HepG2 (cell line): ENCODE data around the gene RHBDD3. TPM values are rescaled to one million over a fixed set of nuclear protein-coding genes. Genes with fewer than 3 reads are reported as not detected.

Source experiments
- ATF1 ChIP-seq: IDR thresholded peaks from 2 replicates; pipeline ENCODE4 v1.6.1; 2016; ENCODE audit warnings: mild to moderate bottlenecking, control low read depth
- DPF2 ChIP-seq: sonication (generic); formaldehyde crosslinking; IDR thresholded peaks from 2 replicates; pipeline ENCODE4 v1.4.0; 2020; ENCODE audit warnings: mild to moderate bottlenecking, low read depth, missing genetic modification reagents, borderline replicate concordance
- FOSL1 ChIP-seq: sonication (generic); formaldehyde crosslinking; IDR thresholded peaks from 2 replicates; pipeline ENCODE4 v1.9.0; 2021; ENCODE audit warnings: missing genetic modification reagents, borderline replicate concordance
- HDAC6 ChIP-seq: fragments of 200-600 bp; sonication (generic); IDR thresholded peaks from 2 replicates; pipeline ENCODE4 v1.7.0; 2017; ENCODE audit warnings: mild to moderate bottlenecking, antibody characterized with exemption, low read length, low read depth
- HMGXB4 ChIP-seq, 2 experiments: sonication (generic) in 1 of 2; formaldehyde crosslinking in 1 of 2; IDR thresholded peaks; 2 replicates each; pipeline versions ENCODE4 v1.4.0 to v1.6.1; 2018 to 2020; ENCODE audit warnings: missing genetic modification reagents in 2 of 2, borderline replicate concordance in 1 of 2, low read depth in 1 of 2, mild to moderate bottlenecking in 1 of 2, missing biosample characterization in 1 of 2
- MTF1 ChIP-seq: sonication (generic); formaldehyde crosslinking; IDR thresholded peaks from 2 replicates; pipeline ENCODE4 v1.5.0; 2020; ENCODE audit warnings: missing genetic modification reagents
- NCOR1 ChIP-seq: fragments of 200-600 bp; sonication (generic); IDR thresholded peaks from 2 replicates; pipeline ENCODE4 v1.7.0; 2017; ENCODE audit warnings: antibody characterized with exemption, low read length, borderline replicate concordance
- NONO ChIP-seq, 2 experiments: fragments of 450-650 bp in 1 of 2; sonication (generic) in 1 of 2; formaldehyde crosslinking in 1 of 2; IDR thresholded peaks in 1 of 2; conservative IDR thresholded peaks in 1 of 2; 2 replicates each; pipeline versions ENCODE4 v1.6.1 to v1.8.0; 2017 to 2022; ENCODE audit warnings: mild to moderate bottlenecking in 1 of 2, missing genetic modification reagents in 1 of 2, moderate library complexity in 1 of 2
- POGZ ChIP-seq: sonication (generic); formaldehyde crosslinking; IDR thresholded peaks from 2 replicates; pipeline ENCODE4 v1.4.0; 2020; ENCODE audit warnings: mild to moderate bottlenecking, missing genetic modification reagents
- RAD21 ChIP-seq: fragments of 450-650 bp; formaldehyde crosslinking; IDR thresholded peaks from 2 replicates; pipeline ENCODE4 v1.5.0; 2020; ENCODE audit warnings: mild to moderate bottlenecking
- RFX3 ChIP-seq: IDR thresholded peaks from 2 replicates; pipeline ENCODE4 v1.6.1; 2016; ENCODE audit warnings: missing biosample characterization, missing genetic modification reagents
- SP5 ChIP-seq: IDR thresholded peaks from 2 replicates; pipeline ENCODE4 v1.6.1; 2016; ENCODE audit warnings: low read depth, borderline replicate concordance
- ZFP62 ChIP-seq: sonication (generic); formaldehyde crosslinking; IDR thresholded peaks from 2 replicates; pipeline ENCODE4 v1.4.0; 2020; ENCODE audit warnings: missing genetic modification reagents
- ZFP82 ChIP-seq: sonication (generic); formaldehyde crosslinking; IDR thresholded peaks from 2 replicates; pipeline ENCODE4 v1.5.1; 2020; ENCODE audit warnings: mild to moderate bottlenecking, missing genetic modification reagents, borderline replicate concordance
- ZKSCAN5 ChIP-seq: sonication (generic); formaldehyde crosslinking; IDR thresholded peaks from 2 replicates; pipeline ENCODE4 v1.5.1; 2020; ENCODE audit warnings: mild to moderate bottlenecking, missing genetic modification reagents
- ZMYM2 ChIP-seq: sonication (generic); formaldehyde crosslinking; IDR thresholded peaks from 2 replicates; pipeline ENCODE4 v1.8.0; 2022; ENCODE audit warnings: mild to moderate bottlenecking, missing genetic modification reagents
- ZNF121 ChIP-seq: sonication (generic); formaldehyde crosslinking; IDR thresholded peaks from 2 replicates; pipeline ENCODE4 v1.5.0; 2020; ENCODE audit warnings: mild to moderate bottlenecking, missing genetic modification reagents
- ZNF232 ChIP-seq: sonication (generic); formaldehyde crosslinking; IDR thresholded peaks from 2 replicates; pipeline ENCODE4 v1.4.0; 2020; ENCODE audit warnings: missing genetic modification reagents, borderline replicate concordance
- ZNF577 ChIP-seq: sonication (generic); formaldehyde crosslinking; IDR thresholded peaks from 2 replicates; pipeline ENCODE4 v1.4.0; 2020; ENCODE audit warnings: mild to moderate bottlenecking, low read depth, missing genetic modification reagents, borderline replicate concordance
- ZNF619 ChIP-seq: sonication (generic); formaldehyde crosslinking; IDR thresholded peaks from 2 replicates; pipeline ENCODE4 v1.4.0; 2020; ENCODE audit warnings: mild to moderate bottlenecking, missing genetic modification reagents
- ZNF678 ChIP-seq: sonication (generic); formaldehyde crosslinking; IDR thresholded peaks from 2 replicates; pipeline ENCODE4 v1.4.0; 2020; ENCODE audit warnings: mild to moderate bottlenecking, missing genetic modification reagents
- ZNF841 ChIP-seq: sonication (generic); formaldehyde crosslinking; IDR thresholded peaks from 2 replicates; pipeline ENCODE4 v1.8.1; 2023; ENCODE audit warnings: missing genetic modification reagents, borderline replicate concordance
- polyA plus RNA-seq, 8 experiments: library from polyadenylated mRNA; depleted of rRNA in 3 of 8; stranded (reverse) in 7 of 8; unstranded in 1 of 8; fragments of >200 nt; fragmentation: Illumina TruSeq in 4 of 8; extraction: Trizol in 4 of 8; gene quantifications; 2 replicates each; pipeline versions ENCODE4 v1.2.1 to v1.2.3, GENCODE V29; 2011 to 2016; ENCODE audit warnings: low read depth in 4 of 8, missing spikeins in 1 of 8, mixed read lengths in 1 of 8; ENCODE audit not compliant: insufficient read depth in 1 of 8
- total RNA-seq, 5 experiments: library from RNA; depleted of rRNA; stranded (reverse); fragments of >200 nt; fragmentation: Illumina TruSeq; extraction: Trizol; gene quantifications; 2 replicates each; pipeline ENCODE4 v1.2.3, GENCODE V29; 2016; ENCODE audit warnings: low read depth in 1 of 5
- TF ChIP-seq, protein P1 (sequence below): sonication (generic); formaldehyde crosslinking; IDR thresholded peaks from 2 replicates; pipeline ENCODE4 v1.8.0; 2022; ENCODE audit warnings: mild to moderate bottlenecking, missing genetic modification reagents
- TF ChIP-seq, protein P2 (sequence below): sonication (generic); formaldehyde crosslinking; IDR thresholded peaks from 2 replicates; pipeline ENCODE4 v1.4.0; 2020; ENCODE audit warnings: low read depth, mild to moderate bottlenecking, missing genetic modification reagents

The RHBDD3 gene
- total and polyA plus RNA-seq, 2 of the 13 experiments (the other 11 are each of a cell fraction or from before 2014, with no cell fraction given): 12.1 to 26.7 TPM

- TF ChIP-seq ZNF577 (CRISPR knock-in tag) (no peak), ZNF121 (no peak), ZNF678 (CRISPR knock-in tag) (no peak), NONO (IDR thresholded peaks at IDR 0.05) (no peak), NONO (CRISPR knock-in tag; conservative IDR thresholded peaks at IDR 0.05) (no peak), FOSL1 (CRISPR knock-in tag) (no peak), ZFP62 (no peak), HDAC6 (no peak), NCOR1 (no peak), ZNF619 (CRISPR knock-in tag) (no peak), MTF1 (CRISPR knock-in tag) (no peak), RAD21 (CRISPR knock-in tag) (peak; percentile 96), RFX3 (no peak), HMGXB4 (CRISPR knock-in tag; IDR thresholded peaks at IDR 0.05; ENCODE audit: borderline replicate concordance in 1 of 2, low read depth in 1 of 2) (no peak), ZNF232 (CRISPR knock-in tag) (no peak), SP5 (CRISPR knock-in tag) (no peak), POGZ (CRISPR knock-in tag) (no peak), ZNF841 (no peak), DPF2 (CRISPR knock-in tag) (no peak), ZKSCAN5 (CRISPR knock-in tag) (no peak), ATF1 (CRISPR knock-in tag) (no peak), ZFP82 (CRISPR knock-in tag) (no peak), ZMYM2 (CRISPR knock-in tag) (peak; percentile 70; the same call in 1 of the 2 replicates)
- TF ChIP-seq, protein P1, sequence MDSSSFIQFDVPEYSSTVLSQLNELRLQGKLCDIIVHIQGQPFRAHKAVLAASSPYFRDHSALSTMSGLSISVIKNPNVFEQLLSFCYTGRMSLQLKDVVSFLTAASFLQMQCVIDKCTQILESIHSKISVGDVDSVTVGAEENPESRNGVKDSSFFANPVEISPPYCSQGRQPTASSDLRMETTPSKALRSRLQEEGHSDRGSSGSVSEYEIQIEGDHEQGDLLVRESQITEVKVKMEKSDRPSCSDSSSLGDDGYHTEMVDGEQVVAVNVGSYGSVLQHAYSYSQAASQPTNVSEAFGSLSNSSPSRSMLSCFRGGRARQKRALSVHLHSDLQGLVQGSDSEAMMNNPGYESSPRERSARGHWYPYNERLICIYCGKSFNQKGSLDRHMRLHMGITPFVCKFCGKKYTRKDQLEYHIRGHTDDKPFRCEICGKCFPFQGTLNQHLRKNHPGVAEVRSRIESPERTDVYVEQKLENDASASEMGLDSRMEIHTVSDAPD (CRISPR knock-in tag): no peak
- TF ChIP-seq, protein P2, sequence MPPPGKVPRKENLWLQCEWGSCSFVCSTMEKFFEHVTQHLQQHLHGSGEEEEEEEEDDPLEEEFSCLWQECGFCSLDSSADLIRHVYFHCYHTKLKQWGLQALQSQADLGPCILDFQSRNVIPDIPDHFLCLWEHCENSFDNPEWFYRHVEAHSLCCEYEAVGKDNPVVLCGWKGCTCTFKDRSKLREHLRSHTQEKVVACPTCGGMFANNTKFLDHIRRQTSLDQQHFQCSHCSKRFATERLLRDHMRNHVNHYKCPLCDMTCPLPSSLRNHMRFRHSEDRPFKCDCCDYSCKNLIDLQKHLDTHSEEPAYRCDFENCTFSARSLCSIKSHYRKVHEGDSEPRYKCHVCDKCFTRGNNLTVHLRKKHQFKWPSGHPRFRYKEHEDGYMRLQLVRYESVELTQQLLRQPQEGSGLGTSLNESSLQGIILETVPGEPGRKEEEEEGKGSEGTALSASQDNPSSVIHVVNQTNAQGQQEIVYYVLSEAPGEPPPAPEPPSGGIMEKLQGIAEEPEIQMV (CRISPR knock-in tag): no peak
Observed at GRCh38 chr22:29245626-29246385, 22.0 kb downstream of the RHBDD3 start (continued).
